Measurements from ENCODE around the gene ZNF436.

DNA sequence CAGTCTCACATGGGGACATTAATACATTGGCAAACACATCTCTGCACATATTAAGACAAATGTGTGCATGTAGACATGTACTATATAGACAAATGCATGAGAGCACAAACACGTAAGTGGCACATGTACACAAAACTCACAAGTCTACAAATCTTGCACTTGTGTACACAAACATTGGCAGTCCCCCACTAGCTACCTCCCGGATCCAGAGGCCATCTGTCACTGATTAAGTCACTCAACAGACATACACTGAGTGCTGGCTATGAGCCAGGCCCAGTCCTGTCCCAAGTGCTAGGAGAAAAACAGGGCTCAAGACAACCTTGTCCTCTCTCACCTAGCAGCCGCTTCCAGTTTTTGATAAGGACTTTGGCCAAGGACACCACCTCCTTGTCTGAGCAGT lies 47.9 kb upstream of the ZNF436 start:
- no peak; the same call in 1 of the 2 replicates for TF ChIP-seq POLR2AphosphoS5 (IDR thresholded peaks at IDR 0.05; ENCODE audit: low read depth, low read length)
- peak in 1 of 2 experiments; percentile 42; a peak in 1 of 4 replicates for TF ChIP-seq EP300 (IDR thresholded peaks at IDR 0.05; ENCODE audit: borderline replicate concordance in 1 of 2, low read depth in 1 of 2, low read length in 1 of 2)
- peak; percentile 39; the same call in 1 of the 2 replicates for TF ChIP-seq NFIC (IDR thresholded peaks at IDR 0.05; ENCODE audit: borderline replicate concordance)
- TF ChIP-seq, protein P1, sequence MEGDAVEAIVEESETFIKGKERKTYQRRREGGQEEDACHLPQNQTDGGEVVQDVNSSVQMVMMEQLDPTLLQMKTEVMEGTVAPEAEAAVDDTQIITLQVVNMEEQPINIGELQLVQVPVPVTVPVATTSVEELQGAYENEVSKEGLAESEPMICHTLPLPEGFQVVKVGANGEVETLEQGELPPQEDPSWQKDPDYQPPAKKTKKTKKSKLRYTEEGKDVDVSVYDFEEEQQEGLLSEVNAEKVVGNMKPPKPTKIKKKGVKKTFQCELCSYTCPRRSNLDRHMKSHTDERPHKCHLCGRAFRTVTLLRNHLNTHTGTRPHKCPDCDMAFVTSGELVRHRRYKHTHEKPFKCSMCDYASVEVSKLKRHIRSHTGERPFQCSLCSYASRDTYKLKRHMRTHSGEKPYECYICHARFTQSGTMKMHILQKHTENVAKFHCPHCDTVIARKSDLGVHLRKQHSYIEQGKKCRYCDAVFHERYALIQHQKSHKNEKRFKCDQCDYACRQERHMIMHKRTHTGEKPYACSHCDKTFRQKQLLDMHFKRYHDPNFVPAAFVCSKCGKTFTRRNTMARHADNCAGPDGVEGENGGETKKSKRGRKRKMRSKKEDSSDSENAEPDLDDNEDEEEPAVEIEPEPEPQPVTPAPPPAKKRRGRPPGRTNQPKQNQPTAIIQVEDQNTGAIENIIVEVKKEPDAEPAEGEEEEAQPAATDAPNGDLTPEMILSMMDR (IDR thresholded peaks at IDR 0.05): no peak
- TF ChIP-seq JUND (IDR thresholded peaks at IDR 0.05): no peak
- no peak for TF ChIP-seq GABPA (IDR thresholded peaks at IDR 0.05; ENCODE audit: low read depth)
- TF ChIP-seq GATA2 (CRISPR knock-in tag; IDR thresholded peaks at IDR 0.05): no peak
- no peak for TF ChIP-seq SMC3 (IDR thresholded peaks at IDR 0.05; ENCODE audit: low read depth, low read length)
- TF ChIP-seq PBX3 (IDR thresholded peaks at IDR 0.05): no peak
- TF ChIP-seq, protein P2, sequence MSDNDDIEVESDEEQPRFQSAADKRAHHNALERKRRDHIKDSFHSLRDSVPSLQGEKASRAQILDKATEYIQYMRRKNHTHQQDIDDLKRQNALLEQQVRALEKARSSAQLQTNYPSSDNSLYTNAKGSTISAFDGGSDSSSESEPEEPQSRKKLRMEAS (IDR thresholded peaks at IDR 0.05; ENCODE audit: low read depth): no peak
- no peak for TF ChIP-seq TAF1 (IDR thresholded peaks at IDR 0.05; ENCODE audit: borderline replicate concordance, low read depth, low read length)
- TF ChIP-seq REST (IDR thresholded peaks at IDR 0.05; ENCODE audit: low read depth, low read length): no peak
- TF ChIP-seq, protein P3, sequence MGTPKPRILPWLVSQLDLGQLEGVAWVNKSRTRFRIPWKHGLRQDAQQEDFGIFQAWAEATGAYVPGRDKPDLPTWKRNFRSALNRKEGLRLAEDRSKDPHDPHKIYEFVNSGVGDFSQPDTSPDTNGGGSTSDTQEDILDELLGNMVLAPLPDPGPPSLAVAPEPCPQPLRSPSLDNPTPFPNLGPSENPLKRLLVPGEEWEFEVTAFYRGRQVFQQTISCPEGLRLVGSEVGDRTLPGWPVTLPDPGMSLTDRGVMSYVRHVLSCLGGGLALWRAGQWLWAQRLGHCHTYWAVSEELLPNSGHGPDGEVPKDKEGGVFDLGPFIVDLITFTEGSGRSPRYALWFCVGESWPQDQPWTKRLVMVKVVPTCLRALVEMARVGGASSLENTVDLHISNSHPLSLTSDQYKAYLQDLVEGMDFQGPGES (IDR thresholded peaks at IDR 0.05; ENCODE audit: low read depth, low read length): no peak

Data from SK-N-SH (cell line).